H1 (cell line): Measurements from ENCODE around the gene KCNA10. TPM values are rescaled to one million over a fixed set of nuclear protein-coding genes. Genes with fewer than 3 reads are reported as not detected.
A peak's percentile ranks its signal among the peaks of the same experiment; 100 is the strongest.

ENCODE experiments used
- CTCF ChIA-PET: fragments of 300-600 bp; sonication (Branson Sonifier 250); formaldehyde crosslinking; loops from one replicate; lab custom pipeline; 2021; ENCODE audit not compliant: partially characterized antibody; lab: Charles Lee
- POLR2A ChIA-PET: fragments of 300-600 bp; sonication (Branson Sonifier 250); formaldehyde crosslinking; loops from one replicate; lab custom pipeline; 2021; ENCODE audit warnings: inconsistent platforms; ENCODE audit not compliant: partially characterized antibody; lab: Charles Lee
- DNase-seq, 2 experiments: peaks; one replicate each; pipeline versions ENCODE4 v3.0.0 to v3.0.0-alpha.2; 2010 to 2022; ENCODE audit warnings: low spot score in 2 of 2, low read depth in 1 of 2, mixed read lengths in 1 of 2
- FAIRE-seq: peaks from 2 replicates; lab custom pipeline; 2011; peaks lifted over from hg19 to GRCh38; lab: Jason Lieb, UNC
- H2AFZ ChIP-seq: 2 replicates; pipeline ENCODE4 v1.8.1; 2012; ENCODE audit warnings: low read length, inconsistent platforms
- H2AK5ac ChIP-seq: 2 replicates; pipeline ENCODE4 v1.6.1; 2013; ENCODE audit warnings: low read depth, low read length
- H2BK120ac ChIP-seq: replicated peaks from 2 replicates; pipeline ENCODE3; 2013; ENCODE audit warnings: low read depth, low read length, inconsistent platforms
- H2BK12ac ChIP-seq: 2 replicates; pipeline ENCODE4 v1.6.1; 2013; ENCODE audit warnings: low read depth, low read length
- H2BK15ac ChIP-seq: 2 replicates; pipeline ENCODE4 v1.6.1; 2013; ENCODE audit warnings: low read length
- H2BK20ac ChIP-seq: 2 replicates; pipeline ENCODE4 v1.6.1; 2013; ENCODE audit warnings: low read length
- H2BK5ac ChIP-seq: 2 replicates; pipeline ENCODE4 v1.6.1; 2013; ENCODE audit warnings: low read depth, low read length
- H3K14ac ChIP-seq: 2 replicates; pipeline ENCODE4 v1.6.1; 2013; ENCODE audit warnings: inconsistent platforms; ENCODE audit not compliant: insufficient read length
- H3K18ac ChIP-seq: 2 replicates; pipeline ENCODE4 v1.6.1; 2013; ENCODE audit warnings: low read length; ENCODE audit errors: extremely low read depth
- H3K23ac ChIP-seq: 2 replicates; pipeline ENCODE4 v1.6.1; 2013; ENCODE audit warnings: inconsistent platforms; ENCODE audit not compliant: insufficient read length
- H3K23me2 ChIP-seq: 2 replicates; pipeline ENCODE4 v1.6.1; 2013; ENCODE audit warnings: low read depth, low read length
- H3K27ac ChIP-seq: 2 replicates; pipeline ENCODE4 v1.6.1; 2011; ENCODE audit warnings: low read depth, low read length, inconsistent platforms
- H3K27me3 ChIP-seq, 4 experiments: replicated peaks in 1 of 4; 1 replicate in 1 of 4; 2 replicates in 3 of 4; pipeline versions ENCODE4 v1.6.1 to v1.8.1; 2011 to 2013; ENCODE audit warnings: low read length in 3 of 4, mild to moderate bottlenecking in 3 of 4, inconsistent platforms in 2 of 4, mixed read lengths in 2 of 4, moderate library complexity in 1 of 4; ENCODE audit not compliant: control insufficient read depth in 3 of 4, insufficient read depth in 3 of 4; ENCODE audit errors: extremely low read depth in 1 of 4
- H3K36me3 ChIP-seq, 4 experiments: 2 replicates each; pipeline versions ENCODE4 v1.6.1 to v1.8.1; 2011 to 2013; ENCODE audit warnings: mild to moderate bottlenecking in 4 of 4, low read length in 3 of 4, moderate library complexity in 2 of 4, control low read depth in 1 of 4, inconsistent platforms in 1 of 4; ENCODE audit not compliant: insufficient read depth in 4 of 4, control insufficient read depth in 2 of 4
- H3K4ac ChIP-seq: replicated peaks from 2 replicates; pipeline ENCODE3; 2013; ENCODE audit warnings: low read length, low read depth, mixed read lengths, inconsistent platforms; ENCODE audit not compliant: insufficient read length
- H3K4me1 ChIP-seq, 4 experiments: replicated peaks in 1 of 4; 1 replicate in 1 of 4; 2 replicates in 3 of 4; pipeline versions ENCODE4 v1.6.1 to v1.8.1; 2011 to 2013; ENCODE audit warnings: low read length in 3 of 4, inconsistent platforms in 2 of 4, mixed read lengths in 1 of 4; ENCODE audit not compliant: insufficient read depth in 4 of 4, control insufficient read depth in 3 of 4
- H3K4me2 ChIP-seq, 2 experiments: 2 replicates each; pipeline versions ENCODE4 v1.6.1 to v1.8.1; 2011 to 2013; ENCODE audit warnings: low read depth in 2 of 2, low read length in 2 of 2, control low read depth in 1 of 2, inconsistent platforms in 1 of 2, mild to moderate bottlenecking in 1 of 2; ENCODE audit not compliant: insufficient read depth in 1 of 2
- H3K4me3 ChIP-seq, 4 experiments: fragments of 200-600, 300-600 bp in 1 of 4; sonication (generic), shearing (Covaris generic), sonication (Bioruptor Twin) in 1 of 4; 2 replicates each; pipeline versions ENCODE4 v1.5.1 to v1.8.1; 2011 to 2016; ENCODE audit warnings: low read length in 4 of 4, low read depth in 3 of 4, control low read depth in 2 of 4, inconsistent platforms in 2 of 4, mild to moderate bottlenecking in 2 of 4, mixed read lengths in 1 of 4, moderate library complexity in 1 of 4; ENCODE audit not compliant: insufficient read depth in 2 of 4; ENCODE audit errors: extremely low read depth in 1 of 4
- H3K56ac ChIP-seq: replicated peaks from 2 replicates; pipeline ENCODE3; 2013; ENCODE audit warnings: low read depth, mild to moderate bottlenecking, mixed read lengths, low read length, inconsistent platforms; ENCODE audit not compliant: insufficient read length
- H3K79me1 ChIP-seq: 2 replicates; pipeline ENCODE4 v1.6.1; 2013; ENCODE audit warnings: low read depth, low read length, control low read depth
- H3K79me2 ChIP-seq, 2 experiments: 2 replicates each; pipeline versions ENCODE4 v1.6.1 to v1.8.1; 2012 to 2013; ENCODE audit warnings: low read length in 2 of 2, mild to moderate bottlenecking in 2 of 2, inconsistent platforms in 1 of 2; ENCODE audit not compliant: insufficient read depth in 2 of 2, control insufficient read depth in 1 of 2
- H3K9ac ChIP-seq, 4 experiments: replicated peaks in 1 of 4; 1 replicate in 1 of 4; 2 replicates in 3 of 4; pipeline versions ENCODE4 v1.6.1 to v1.8.1; 2011 to 2013; ENCODE audit warnings: low read depth in 3 of 4, low read length in 3 of 4, control low read depth in 2 of 4, mild to moderate bottlenecking in 2 of 4, moderate library complexity in 2 of 4, inconsistent platforms in 1 of 4; ENCODE audit errors: extremely low read depth in 1 of 4
- H3K9me3 ChIP-seq, 2 experiments: 2 replicates each; pipeline versions ENCODE4 v1.6.1 to v1.8.1; 2012 to 2013; ENCODE audit warnings: mild to moderate bottlenecking in 2 of 2, moderate library complexity in 2 of 2, control low read depth in 1 of 2, inconsistent platforms in 1 of 2, low read depth in 1 of 2, low read length in 1 of 2, mixed read lengths in 1 of 2; ENCODE audit not compliant: insufficient read depth in 2 of 2
- H4K20me1 ChIP-seq, 2 experiments: replicated peaks in 1 of 2; 2 replicates each; pipeline versions ENCODE3 to v1.8.1; 2011 to 2013; ENCODE audit warnings: inconsistent platforms in 2 of 2, low read length in 2 of 2, mild to moderate bottlenecking in 1 of 2; ENCODE audit not compliant: insufficient read depth in 2 of 2, control insufficient read depth in 1 of 2
- H4K5ac ChIP-seq: 2 replicates; pipeline ENCODE4 v1.6.1; 2013; ENCODE audit warnings: low read length, low read depth, mixed read lengths, inconsistent platforms; ENCODE audit not compliant: insufficient read length
- H4K8ac ChIP-seq: 2 replicates; pipeline ENCODE4 v1.8.0; 2013; ENCODE audit warnings: mild to moderate bottlenecking, moderate library complexity, low read length, inconsistent platforms; ENCODE audit not compliant: insufficient read depth; ENCODE audit errors: extremely low read depth
- H4K91ac ChIP-seq: replicated peaks from 2 replicates; pipeline ENCODE3; 2013; ENCODE audit warnings: low read length, mixed read lengths, inconsistent platforms; ENCODE audit not compliant: insufficient read length
- CEBPB ChIP-seq: IDR thresholded peaks from 2 replicates; pipeline ENCODE4 v1.6.1; 2012; ENCODE audit warnings: low read depth, low read length
- EGR1 ChIP-seq: IDR thresholded peaks from 2 replicates; pipeline ENCODE4 v1.6.1; 2011; ENCODE audit warnings: low read depth, low read length, borderline replicate concordance
- KDM1A ChIP-seq: fragments of 200-600, 300-600 bp; sonication (generic); IDR thresholded peaks from 2 replicates; pipeline ENCODE4 v1.7.1; 2016; ENCODE audit warnings: mild to moderate bottlenecking, low read length, borderline replicate concordance
- KDM5A ChIP-seq: fragments of 200-600 bp; IDR thresholded peaks from 2 replicates; pipeline ENCODE4 v1.7.1; 2012; ENCODE audit warnings: mild to moderate bottlenecking, low read length, inconsistent platforms, mixed read lengths
- MAFK ChIP-seq: IDR thresholded peaks from 2 replicates; pipeline ENCODE4 v1.6.1; 2012; ENCODE audit warnings: low read depth, mild to moderate bottlenecking, improper control_type of control experiment, low read length
- SAP30 ChIP-seq: fragments of 300-600 bp; sonication (generic); IDR thresholded peaks from 2 replicates; pipeline ENCODE4 v1.7.1; 2012; ENCODE audit warnings: low read length, moderate library complexity, mild to moderate bottlenecking, inconsistent platforms; ENCODE audit not compliant: insufficient read depth, insufficient replicate concordance
- SIN3A ChIP-seq, 2 experiments: IDR thresholded peaks in 1 of 2; conservative IDR thresholded peaks in 1 of 2; 2 replicates each; pipeline ENCODE4 v1.6.1; 2011 to 2012; ENCODE audit warnings: low read length in 2 of 2, improper control_type of control experiment in 1 of 2, low read depth in 1 of 2, mild to moderate bottlenecking in 1 of 2
- SP4 ChIP-seq: IDR thresholded peaks from 2 replicates; pipeline ENCODE4 v1.6.1; 2012; ENCODE audit warnings: low read length, inconsistent platforms
- TAF7 ChIP-seq: optimal IDR thresholded peaks from 2 replicates; pipeline ENCODE3; 2011; ENCODE audit warnings: low read depth, mild to moderate bottlenecking, inconsistent platforms, low read length, moderate library complexity, borderline replicate concordance
- YY1 ChIP-seq: IDR thresholded peaks from 2 replicates; pipeline ENCODE4 v1.6.1; 2011; ENCODE audit warnings: low read depth, mild to moderate bottlenecking, low read length
- whole genome bisulfite sequencing, 2 experiments: shearing (Covaris generic) in 1 of 2; methylation state at CpG; one replicate each; pipeline versions ENCODE4 v1.1.6 to v1.1.7; 2013 to 2015; ENCODE audit warnings: low lambda C conversion rate in 2 of 2, mixed read lengths in 2 of 2, inconsistent platforms in 1 of 2, low coverage in 1 of 2, missing lambda C conversion rate in 1 of 2; ENCODE audit not compliant: insufficient replicate concordance in 2 of 2, insufficient coverage in 1 of 2, insufficient read length in 1 of 2; ENCODE audit errors: extremely low coverage in 1 of 2, missing lambda C conversion rate in 1 of 2; 5-methylcytosine and 5-hydroxymethylcytosine counted together
- polyA plus RNA-seq, 7 experiments: library from polyadenylated mRNA; depleted of rRNA in 3 of 7; stranded (reverse) in 5 of 7; unstranded in 2 of 7; fragments of >200 nt in 5 of 7; fragments of 200-250 nt in 2 of 7; gene quantifications; 1 replicate in 5 of 7; 2 replicates in 1 of 7; 4 replicates in 1 of 7; pipeline versions ENCODE4 v1.2.1 to v1.2.3, GENCODE V29; 2011 to 2013; ENCODE audit warnings: missing spikeins in 2 of 7, mixed read lengths in 2 of 7
- total RNA-seq: library from RNA; stranded (reverse); fragmentation: NEBNext Ultra II Directional; extraction: Animal tissue kit (Norgen Biotek cat#: 25700); gene quantifications from 2 replicates; pipeline ENCODE4 v1.2.1, GENCODE V29; 2021

Gene KCNA10
- total and polyA plus RNA-seq, 2 of the 8 experiments (the other 6 are each of a cell fraction or from before 2014, with no cell fraction given), result not detected

- Histone ChIP-seq H2AK5ac (no peak overlapping the region), H3K27ac (no peak overlapping the region), H2BK15ac (no peak overlapping the region), H3K4me2 (no peak overlapping the region), H4K8ac (no peak overlapping the region), H2BK20ac (no peak overlapping the region), H3K9me3 (no peaks in the 10 kb centered on the region), H3K79me1 (no peaks in the 10 kb centered on the region), H3K4me3 (no peak overlapping the region), H3K56ac (no peak overlapping the region), H3K23ac (no peak overlapping the region), H3K23me2 (no peaks in the 10 kb centered on the region), H4K20me1 (no peaks in the 10 kb centered on the region), H3K4me1 (peaks cover 6 to 19% (median 10%) of the 10 kb centered on the region in 4 experiments), H3K14ac (no peak overlapping the region), H3K79me2 (no peaks in the 10 kb centered on the region), H2BK5ac (peak overlapping the region; percentile 63; the same call in 1 of the 2 replicates), H2BK12ac (peak overlapping the region; percentile 55; the same call in 1 of the 2 replicates), H2AFZ (no peak overlapping the region), H3K4ac (no peak overlapping the region), H4K91ac (peak overlapping the region; percentile 54), H4K5ac (no peak overlapping the region), H3K27me3 (no peaks in the 10 kb centered on the region; a peak in 1 of 7 replicates), H2BK120ac (no peak overlapping the region), H3K9ac (no peak overlapping the region), H3K18ac (no peak overlapping the region), H3K36me3 (no peaks in the 10 kb centered on the region)
- POLR2A ChIA-PET, result no interaction called here
- CTCF ChIA-PET, result interaction anchor here (0.9 to 3.5 kb wide), 3 partner anchors 11 to 283 kb away, joined by 3 to 27 read pairs (median 5); no protein-coding TSS in a partner anchor
- DNase-seq (no peak), FAIRE-seq (no peak)
- TF ChIP-seq YY1 (no peak), SIN3A (conservative IDR thresholded peaks at IDR 0.05 in 1 of 2, IDR thresholded peaks at IDR 0.05 in 1 of 2; ENCODE audit: low read depth in 1 of 2, low read length in 2 of 2) (no peak), SP4 (no peak), SAP30 (no peak), MAFK (no peak), CEBPB (no peak), TAF7 (no peak), KDM1A (no peak), KDM5A (no peak), EGR1 (no peak)
- 88% methylated on average over 12 of the region's 12 CpGs; no CpG with 5 or more reads in 1 of the 2 experiments for WGBS, 2 experiments
These were observed 34.2 kb downstream of the KCNA10 start for GRCh38 chr1:110484801-110485200.
